Lower lobe of right lung (tissue), 2 donors: ENCODE measurements around the gene CCT3. TPM values are rescaled to one million over a fixed set of nuclear protein-coding genes. Genes with fewer than 3 reads are reported as not detected.

Experiments used
- ATAC-seq, 2 donors: fragments of 200-7000 bp; cut with Tn5 transposase; one replicate each; pipeline ENCODE4 v1.9.1; 2020 to 2022; ENCODE audit warnings: mild to moderate bottlenecking in 2 of 2, moderate library complexity in 2 of 2
- DNase-seq: peaks from one replicate; pipeline ENCODE4 v3.0.0-alpha.2; 2020
- H3K27ac ChIP-seq: fragments of 200-600 bp; one replicate; pipeline ENCODE4 v1.8.0; 2022
- H3K27me3 ChIP-seq: fragments of 200-600 bp; one replicate; pipeline ENCODE4 v1.8.0; 2022; ENCODE audit warnings: low read depth
- H3K36me3 ChIP-seq: fragments of 200-600 bp; one replicate; pipeline ENCODE4 v1.8.0; 2022; ENCODE audit warnings: mild to moderate bottlenecking
- H3K4me1 ChIP-seq: fragments of 200-600 bp; one replicate; pipeline ENCODE4 v1.8.0; 2022
- H3K4me3 ChIP-seq: fragments of 200-600 bp; one replicate; pipeline ENCODE4 v1.8.0; 2022; ENCODE audit warnings: mild to moderate bottlenecking
- H3K9me3 ChIP-seq: fragments of 200-600 bp; one replicate; pipeline ENCODE4 v1.8.0; 2022
- intact Hi-C: fragments of 100-400 bp; cut with DNase I; formaldehyde crosslinking; loops from one replicate; pipeline ENCODE4 v1.11.0; 2022
- total RNA-seq: library from RNA; stranded (reverse); fragmentation: NEBNext Ultra II Directional; extraction: Animal tissue kit (Norgen Biotek cat#: 25700); gene quantifications from one replicate; pipeline ENCODE4 v1.2.1, GENCODE V29; 2021
- TF ChIP-seq, protein P1 (sequence below): fragments of 200-600 bp; IDR thresholded peaks from one replicate; pipeline ENCODE4 v1.8.0; 2022; ENCODE audit warnings: antibody characterized with exemption, mild to moderate bottlenecking
- donor health status: DM: no; HTN: yes; CAD: no; lungs with severe emphysema.

The CCT3 gene
- total RNA-seq, 1 donor from 2014 or later = 117 TPM

DNA sequence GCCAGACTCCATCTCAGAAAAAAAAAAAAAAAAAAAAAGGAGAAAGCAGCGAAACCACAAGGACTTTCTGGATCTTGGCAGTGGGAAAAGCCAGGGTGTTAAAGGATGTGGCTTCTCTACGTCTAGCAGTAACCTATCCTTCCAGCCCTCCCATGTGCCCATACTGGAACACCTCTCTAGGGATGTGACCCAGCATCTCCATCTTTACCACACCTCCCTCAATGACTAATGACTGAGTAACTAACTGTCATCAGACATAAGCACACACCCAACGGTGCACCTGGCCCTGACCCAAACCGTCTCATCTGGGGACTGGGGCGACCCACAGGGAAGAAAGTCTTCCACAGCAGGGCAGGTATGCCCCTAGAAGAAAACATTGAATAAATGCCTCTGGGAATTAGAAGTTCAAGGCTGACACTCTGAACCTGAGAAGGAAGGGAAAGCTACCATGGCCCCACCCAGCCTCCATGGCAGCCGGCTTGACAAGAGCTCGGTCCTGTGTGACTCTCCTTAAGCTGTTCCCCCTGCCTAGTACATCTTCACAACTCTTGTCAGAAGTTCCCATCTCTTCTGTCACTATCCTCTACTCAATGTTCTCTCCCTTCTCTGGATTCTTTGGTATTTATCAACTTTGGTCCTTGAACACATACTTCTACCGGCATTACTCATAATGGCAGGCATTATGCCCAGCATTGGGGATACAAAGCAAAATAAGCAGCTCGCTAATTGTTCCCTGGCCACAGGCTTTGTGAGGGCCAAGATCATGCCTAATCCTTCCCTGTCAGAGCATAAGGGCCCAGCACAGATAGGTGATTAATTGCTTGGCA is 75.4 kb downstream of the CCT3 start:
- ATAC-seq = peak in 1 of 2 donors; percentile 27
- TF ChIP-seq, protein P1, sequence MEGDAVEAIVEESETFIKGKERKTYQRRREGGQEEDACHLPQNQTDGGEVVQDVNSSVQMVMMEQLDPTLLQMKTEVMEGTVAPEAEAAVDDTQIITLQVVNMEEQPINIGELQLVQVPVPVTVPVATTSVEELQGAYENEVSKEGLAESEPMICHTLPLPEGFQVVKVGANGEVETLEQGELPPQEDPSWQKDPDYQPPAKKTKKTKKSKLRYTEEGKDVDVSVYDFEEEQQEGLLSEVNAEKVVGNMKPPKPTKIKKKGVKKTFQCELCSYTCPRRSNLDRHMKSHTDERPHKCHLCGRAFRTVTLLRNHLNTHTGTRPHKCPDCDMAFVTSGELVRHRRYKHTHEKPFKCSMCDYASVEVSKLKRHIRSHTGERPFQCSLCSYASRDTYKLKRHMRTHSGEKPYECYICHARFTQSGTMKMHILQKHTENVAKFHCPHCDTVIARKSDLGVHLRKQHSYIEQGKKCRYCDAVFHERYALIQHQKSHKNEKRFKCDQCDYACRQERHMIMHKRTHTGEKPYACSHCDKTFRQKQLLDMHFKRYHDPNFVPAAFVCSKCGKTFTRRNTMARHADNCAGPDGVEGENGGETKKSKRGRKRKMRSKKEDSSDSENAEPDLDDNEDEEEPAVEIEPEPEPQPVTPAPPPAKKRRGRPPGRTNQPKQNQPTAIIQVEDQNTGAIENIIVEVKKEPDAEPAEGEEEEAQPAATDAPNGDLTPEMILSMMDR = no peak
- H3K4me3 ChIP-seq = no peak overlapping the region
- H3K4me1 ChIP-seq = no peaks in the 10 kb centered on the region
- peaks cover 98% of the 10 kb centered on the region for H3K36me3 ChIP-seq
- no peak for DNase-seq
- no peaks in the 10 kb centered on the region for H3K9me3 ChIP-seq
- intact Hi-C loops = no loop called here
- H3K27ac ChIP-seq = no peak overlapping the region
- H3K27me3 ChIP-seq = no peaks in the 10 kb centered on the region

DNA sequence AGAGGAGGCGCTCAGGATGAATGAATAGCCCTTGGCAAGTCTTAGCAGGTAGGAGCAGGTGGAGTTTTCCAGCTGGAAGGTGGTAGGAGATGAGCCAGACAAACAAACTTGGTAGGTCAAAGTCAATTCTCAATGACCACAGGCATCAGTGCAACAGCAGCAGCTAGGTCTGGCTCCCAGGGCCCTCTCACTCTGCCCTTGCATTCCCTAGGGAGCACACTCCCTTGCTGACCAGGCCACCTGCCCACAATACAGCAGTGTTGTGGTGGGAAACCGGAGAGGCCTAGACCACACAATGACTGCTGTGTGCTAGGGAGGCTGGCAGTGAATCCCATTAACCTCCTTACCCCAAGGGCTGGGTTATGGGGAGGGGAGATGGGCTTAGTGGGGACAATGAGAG is 77.2 kb downstream of the CCT3 start:
- TF ChIP-seq, protein P1 = no peak
- H3K36me3 ChIP-seq = peaks cover 98% of the 10 kb centered on the region
- no peak overlapping the region for H3K27ac ChIP-seq

DNA sequence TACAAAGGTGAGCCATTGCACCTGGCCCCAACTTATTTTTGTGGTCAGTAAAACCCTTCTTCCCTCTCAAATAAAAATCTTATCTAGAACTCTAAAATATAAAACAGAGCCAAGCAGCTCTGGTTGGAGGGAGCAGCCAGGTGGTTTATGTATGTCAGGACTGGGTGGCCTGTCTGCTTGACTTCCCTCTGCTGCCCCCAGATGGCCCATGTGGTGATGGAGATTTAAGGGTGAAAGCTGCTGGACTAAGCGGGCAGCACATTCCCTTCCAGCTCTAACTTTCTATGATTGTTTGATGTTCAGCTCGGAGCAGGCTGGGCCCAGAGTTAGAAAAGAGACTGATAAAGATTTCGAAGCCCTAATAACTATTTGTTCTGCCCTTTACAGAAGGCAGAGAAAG is 78.3 kb downstream of the CCT3 start:
- TF ChIP-seq, protein P1 = no peak
- DNase-seq = no peak
- ATAC-seq = no peak

More for the DNA sequence above, 77.2 kb downstream of the CCT3 start:
- no peak for ATAC-seq
- H3K4me1 ChIP-seq = no peaks in the 10 kb centered on the region
- no peak for DNase-seq
- H3K27me3 ChIP-seq = no peaks in the 10 kb centered on the region
- H3K4me3 ChIP-seq = no peak overlapping the region
- no peaks in the 10 kb centered on the region for H3K9me3 ChIP-seq
- intact Hi-C loops = no loop called here

More for the DNA sequence above, 78.3 kb downstream of the CCT3 start:
- Histone ChIP-seq H3K4me3 (no peak overlapping the region), H3K4me1 (no peaks in the 10 kb centered on the region), H3K36me3 (peaks cover 98% of the 10 kb centered on the region), H3K9me3 (no peaks in the 10 kb centered on the region), H3K27me3 (no peaks in the 10 kb centered on the region), H3K27ac (no peak overlapping the region)
- intact Hi-C loops = no loop called here

Other genes starting within 250 kb of the CCT3 start
- 235 TPM for gene LMNA, start 223.6 kb downstream of the CCT3 start, total RNA-seq
- gene SEMA4A, start 184.7 kb downstream of the CCT3 start, total RNA-seq = 28.9 TPM
- 17.7 TPM for gene SLC25A44, start 144.2 kb downstream of the CCT3 start, total RNA-seq
- 45.3 TPM for gene PMF1, start 125.3 kb downstream of the CCT3 start, total RNA-seq
- gene BGLAP, start 96.1 kb downstream of the CCT3 start, total RNA-seq = 4.8 TPM
- gene PAQR6, start 90.2 kb downstream of the CCT3 start, total RNA-seq = 2.3 TPM
- 68.9 TPM for gene SMG5, start 55.5 kb downstream of the CCT3 start, total RNA-seq
- gene TMEM79, start 54.0 kb downstream of the CCT3 start, total RNA-seq = 4.8 TPM
- 53.7 TPM for gene GLMP, start 42.6 kb downstream of the CCT3 start, total RNA-seq
- not detected for gene VHLL, start 39.0 kb downstream of the CCT3 start, total RNA-seq
- not detected for gene TSACC, start 234 bp upstream of the CCT3 start, total RNA-seq
- gene RHBG, start 30.9 kb upstream of the CCT3 start, total RNA-seq = not detected
- gene MEF2D, start 162.5 kb upstream of the CCT3 start, total RNA-seq = 51.0 TPM
- gene IQGAP3, start 234.3 kb upstream of the CCT3 start, total RNA-seq = 1.7 TPM
- not detected for gene TTC24, start 241.4 kb upstream of the CCT3 start, total RNA-seq